NCI-H1694 (cell line): ENCODE measurements around the gene CUL7.
"Not testable (repeated sequence)": the region's sequence is repeated elsewhere in the genome, so short reads cannot be mapped to it uniquely, and the experiment has no call there.

Source experiments
- DNase-seq: peaks from one replicate; lab custom pipeline; 2025; lab: John Stamatoyannopoulos, UW

The CUL7 gene

GRCh38 chr6:43014434-43014909 is 39.2 kb downstream of the CUL7 start:
- no peak for DNase-seq

GRCh38 chr6:43013843-43014433 is 39.7 kb downstream of the CUL7 start, which contains the start of the genes KLHDC3 and MEA1:
KLHDC3 (plus strand) TSS chr6:43014249; CDS start chr6:43017193, 2,944 bp downstream.
MEA1 (minus strand) TSS chr6:43013946; CDS start chr6:43013813, 133 bp downstream.
- DNase-seq: peak; percentile 99

GRCh38 chr6:43013097-43013842 is 40.4 kb downstream of the CUL7 start:
- DNase-seq: no peak

GRCh38 chr6:43012364-43012763 is 41.3 kb downstream of the CUL7 start:
- DNase-seq: no peak

GRCh38 chr6:43011207-43011606 is 42.4 kb downstream of the CUL7 start:
- DNase-seq: no peak

GRCh38 chr6:43009124-43009523 is 44.5 kb downstream of the CUL7 start:
- DNase-seq: peak; percentile 26

GRCh38 chr6:43007126-43007525 is 46.5 kb downstream of the CUL7 start:
- no peak for DNase-seq

GRCh38 chr6:43006251-43006650 is 47.4 kb downstream of the CUL7 start:
- DNase-seq: no peak

GRCh38 chr6:43005844-43006243 is 47.8 kb downstream of the CUL7 start:
- no peak for DNase-seq

- DNase-seq: no peak
Observed at GRCh38 chr6:43001843-43002242, 51.8 kb downstream of the CUL7 start.

GRCh38 chr6:42998205-42998604 is 55.4 kb downstream of the CUL7 start:
- DNase-seq: not testable (repeated sequence)

- no peak for DNase-seq
Observed at GRCh38 chr6:42996513-42996912, 57.1 kb downstream of the CUL7 start.

GRCh38 chr6:42993445-42993844 is 60.2 kb downstream of the CUL7 start:
- no peak for DNase-seq

- DNase-seq: no peak
Observed at GRCh38 chr6:42989923-42990322, 63.7 kb downstream of the CUL7 start.

- no peak for DNase-seq
Observed at GRCh38 chr6:42988486-42989020, 65.1 kb downstream of the CUL7 start.
